IPS DF 6.9 (cell line): Measurements from ENCODE around the gene GOLGA8M.
"Not testable (repeated sequence)": the region's sequence is repeated elsewhere in the genome, so short reads cannot be mapped to it uniquely, and the experiment has no call there.

Experiments used
- DNase-seq: peaks from one replicate; pipeline ENCODE4 v3.0.0-alpha.2; 2013; ENCODE audit warnings: low read depth, low spot score
- H3K27ac ChIP-seq: one replicate; pipeline ENCODE4 v1.5.1; 2013; ENCODE audit warnings: low read length, control low read depth
- H3K27me3 ChIP-seq: 2 replicates; pipeline ENCODE4 v1.6.1; 2013; ENCODE audit warnings: mild to moderate bottlenecking, low read length; ENCODE audit not compliant: control insufficient read depth, insufficient read depth
- H3K36me3 ChIP-seq: 2 replicates; pipeline ENCODE4 v1.6.1; 2013; ENCODE audit warnings: low read length; ENCODE audit not compliant: control insufficient read depth, insufficient read depth
- H3K4me1 ChIP-seq: 2 replicates; pipeline ENCODE4 v1.6.1; 2013; ENCODE audit warnings: low read length; ENCODE audit not compliant: control insufficient read depth, insufficient read depth
- H3K4me3 ChIP-seq: 2 replicates; pipeline ENCODE4 v1.5.1; 2013; ENCODE audit warnings: mild to moderate bottlenecking, low read length
- H3K9me3 ChIP-seq: 2 replicates; pipeline ENCODE4 v1.6.1; 2013; ENCODE audit warnings: low read length, inconsistent platforms; ENCODE audit not compliant: control insufficient read depth, insufficient read depth
- WGBS: extraction: QIAGEN DNeasy Blood & Tissue Kit; methylation state at CpG from one replicate; pipeline ENCODE4 v1.1.7; 2013; ENCODE audit warnings: mixed read lengths, missing lambda C conversion rate; ENCODE audit not compliant: insufficient read length, insufficient coverage; 5-methylcytosine and 5-hydroxymethylcytosine counted together

Gene GOLGA8M

DNA sequence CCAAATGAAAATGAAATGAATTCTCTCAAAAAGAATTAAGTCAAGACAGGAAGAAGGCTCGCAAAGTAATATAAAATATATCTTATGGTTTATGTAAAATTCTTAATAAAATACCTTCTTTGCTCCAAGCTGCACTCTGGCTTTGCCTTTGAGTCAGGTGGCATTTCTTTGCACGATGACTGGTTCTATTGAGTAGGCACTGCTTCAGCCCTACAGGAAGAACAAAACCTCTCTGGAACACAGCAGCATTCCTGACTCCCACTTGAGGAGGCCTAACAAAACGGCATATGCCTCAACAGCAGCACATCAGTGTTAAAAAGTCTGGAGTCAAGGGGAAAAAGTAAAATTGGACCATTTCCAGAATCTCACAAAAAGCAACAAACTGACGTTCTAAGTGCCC is 7.4 kb upstream of the GOLGA8M start:
- not testable (repeated sequence) for H3K27ac ChIP-seq, H3K4me1 ChIP-seq, DNase-seq, H3K9me3 ChIP-seq, H3K27me3 ChIP-seq, H3K4me3 ChIP-seq, H3K36me3 ChIP-seq
- WGBS: no CpG with 5 or more reads among the region's 4 CpGs

DNA sequence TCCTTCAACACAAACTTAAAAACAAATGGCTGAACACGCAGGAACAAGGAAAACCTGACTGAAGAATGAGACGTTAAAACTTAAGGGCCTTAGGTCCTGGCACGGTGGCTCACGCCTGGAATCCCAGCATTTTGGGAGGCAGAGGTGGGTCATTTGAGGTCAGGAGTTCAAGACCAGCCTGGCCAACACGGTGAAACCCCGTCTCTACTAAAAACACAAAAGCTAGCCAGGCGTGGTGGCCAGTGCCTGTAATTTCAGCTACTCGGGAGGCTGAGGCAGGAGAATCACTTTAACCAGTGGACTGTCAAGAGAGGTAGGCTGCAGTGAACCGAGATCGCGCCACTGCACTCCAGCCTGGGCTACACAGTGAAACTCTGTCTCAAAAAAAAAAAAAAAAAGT is 6.4 kb upstream of the GOLGA8M start:
- not testable (repeated sequence) for H3K36me3 ChIP-seq, H3K4me3 ChIP-seq, H3K27ac ChIP-seq, H3K4me1 ChIP-seq, H3K27me3 ChIP-seq, H3K9me3 ChIP-seq, DNase-seq
- no CpG with 5 or more reads among the region's 11 CpGs for WGBS

DNA sequence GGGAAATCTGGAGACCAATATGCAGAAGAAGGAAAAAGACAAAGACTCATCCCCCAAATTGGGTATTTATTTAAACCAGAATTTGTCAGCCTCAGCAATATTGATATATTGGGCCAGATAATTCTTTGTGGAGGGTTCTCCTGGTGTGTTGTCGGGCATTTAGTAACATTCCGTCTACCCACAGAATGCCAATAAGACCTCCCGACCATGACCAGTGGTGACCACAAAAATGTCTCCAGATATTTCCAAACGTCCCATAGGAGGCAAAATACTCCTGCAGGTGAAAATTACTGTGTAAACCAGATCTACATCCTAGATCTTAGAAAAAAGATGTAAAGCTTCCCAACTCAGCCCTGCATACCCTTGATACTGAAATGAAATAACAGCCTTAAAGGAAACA is 2.0 kb upstream of the GOLGA8M start:
- no CpG with 5 or more reads among the region's 4 CpGs for WGBS
- not testable (repeated sequence) for H3K9me3 ChIP-seq, H3K27me3 ChIP-seq, DNase-seq, H3K27ac ChIP-seq, H3K4me3 ChIP-seq, H3K4me1 ChIP-seq, H3K36me3 ChIP-seq

DNA sequence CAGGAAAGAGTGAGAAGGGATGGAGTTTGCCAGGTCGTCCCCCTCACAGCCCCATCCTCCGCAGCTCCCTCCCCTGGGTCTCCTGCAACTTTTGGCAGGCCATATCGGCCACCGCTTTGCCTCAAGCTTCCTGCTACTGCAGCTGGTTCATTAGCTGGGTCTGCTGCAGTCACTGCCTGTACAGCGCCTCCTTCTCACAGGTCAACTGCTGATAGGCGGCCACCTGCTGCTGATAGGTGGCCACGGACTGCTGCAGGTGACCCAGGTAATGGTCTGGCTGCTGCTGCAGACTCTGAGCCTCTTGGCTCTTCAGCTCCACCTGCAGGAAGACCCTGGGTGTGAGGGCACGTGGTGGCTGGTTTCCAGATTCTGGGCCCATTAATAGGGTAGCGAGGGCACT is 8.3 kb downstream of the GOLGA8M start:
- not testable (repeated sequence) for H3K9me3 ChIP-seq, H3K27me3 ChIP-seq, H3K36me3 ChIP-seq, H3K27ac ChIP-seq, H3K4me3 ChIP-seq, H3K4me1 ChIP-seq, DNase-seq
- no CpG with 5 or more reads among the region's 9 CpGs for whole genome bisulfite sequencing

DNA sequence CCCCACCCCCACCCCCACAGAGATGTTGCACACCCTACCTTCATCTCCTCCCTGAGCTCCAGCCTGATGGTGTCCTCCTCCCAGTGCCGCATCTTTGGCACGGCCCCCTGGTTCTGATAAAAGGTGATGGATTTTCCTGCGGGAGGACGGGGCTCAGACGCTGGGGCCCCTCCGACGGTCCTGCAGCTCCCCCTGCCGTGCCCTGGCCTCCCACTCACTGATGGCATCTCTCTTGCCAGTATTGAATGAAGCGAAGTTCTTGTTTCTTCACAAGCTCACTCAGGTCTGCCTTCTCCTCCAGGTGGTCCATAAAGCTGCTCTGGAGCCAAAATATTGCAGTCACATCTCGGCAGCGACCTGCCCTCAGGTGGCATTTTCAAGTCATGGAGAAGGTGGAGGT is 9.8 kb downstream of the GOLGA8M start:
- not testable (repeated sequence) for H3K9me3 ChIP-seq, H3K4me1 ChIP-seq, H3K27ac ChIP-seq, H3K36me3 ChIP-seq, H3K4me3 ChIP-seq, DNase-seq, H3K27me3 ChIP-seq
- no CpG with 5 or more reads among the region's 11 CpGs for WGBS

DNA sequence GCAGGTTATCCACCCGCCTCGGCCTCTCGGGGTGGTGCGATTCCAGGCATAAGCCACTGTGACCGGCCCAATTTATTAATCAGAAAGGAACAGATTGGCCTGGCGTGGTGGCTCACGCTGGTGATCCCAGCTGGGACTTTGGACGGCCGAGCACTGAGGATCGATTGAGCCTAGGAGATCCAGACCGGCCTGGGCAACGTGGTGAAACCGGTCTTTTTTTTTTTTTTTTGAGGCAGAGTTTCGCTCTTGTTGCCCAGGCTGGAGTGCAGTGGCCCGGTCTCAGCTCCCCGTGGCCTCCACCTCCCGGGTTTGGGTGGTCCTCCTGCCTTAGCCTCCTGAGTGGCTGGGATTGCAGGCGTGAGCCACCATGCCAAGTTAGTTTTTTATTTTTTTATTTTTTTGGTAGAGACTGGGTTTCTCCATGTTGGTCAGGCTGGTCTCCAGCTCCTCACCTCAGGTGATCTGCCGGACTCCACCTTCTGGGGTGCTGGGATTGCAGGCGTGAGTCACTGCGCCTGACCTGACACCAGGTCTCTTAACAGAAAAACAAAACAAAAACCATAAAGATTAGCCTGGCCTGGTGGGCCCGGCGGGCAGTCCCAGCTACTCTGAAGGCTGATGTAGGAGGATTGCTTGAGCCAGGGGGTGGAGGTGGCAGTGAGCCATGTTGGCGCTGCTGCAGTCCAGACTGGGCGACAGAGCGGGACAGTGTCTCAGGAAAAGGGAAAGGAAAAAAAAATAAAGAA is 18.0 kb downstream of the GOLGA8M start:
- WGBS: no CpG with 5 or more reads among the region's 26 CpGs
- DNase-seq: not testable (repeated sequence)

DNA sequence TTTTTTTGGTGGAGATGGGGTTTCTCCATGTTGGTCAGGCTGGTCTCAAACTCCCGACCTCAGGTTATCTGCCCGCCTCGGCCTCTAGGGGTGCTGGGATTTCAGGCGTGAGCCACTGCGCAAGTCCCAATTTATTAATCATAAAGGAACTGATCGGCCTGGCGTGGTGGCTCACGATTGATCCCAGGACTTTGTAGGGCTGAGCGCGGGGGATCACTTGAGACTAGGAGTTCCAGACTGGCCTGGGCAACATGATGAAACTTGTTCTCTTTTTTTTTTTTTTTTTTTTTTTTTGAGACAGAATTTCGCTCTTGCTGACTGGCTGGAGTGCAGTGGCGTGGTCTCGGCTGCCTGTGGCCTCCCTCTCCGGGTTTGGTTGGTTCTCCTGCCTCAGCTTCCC is 19.2 kb downstream of the GOLGA8M start:
- not testable (repeated sequence) for H3K27ac ChIP-seq, H3K4me1 ChIP-seq, H3K9me3 ChIP-seq, H3K4me3 ChIP-seq, H3K36me3 ChIP-seq, DNase-seq, H3K27me3 ChIP-seq
- no CpG with 5 or more reads among the region's 14 CpGs for WGBS

More for the DNA sequence above, 18.0 kb downstream of the GOLGA8M start:
- H3K27ac ChIP-seq, H3K4me3 ChIP-seq, H3K36me3 ChIP-seq, H3K4me1 ChIP-seq, H3K27me3 ChIP-seq, H3K9me3 ChIP-seq: not testable (repeated sequence)

DNA sequence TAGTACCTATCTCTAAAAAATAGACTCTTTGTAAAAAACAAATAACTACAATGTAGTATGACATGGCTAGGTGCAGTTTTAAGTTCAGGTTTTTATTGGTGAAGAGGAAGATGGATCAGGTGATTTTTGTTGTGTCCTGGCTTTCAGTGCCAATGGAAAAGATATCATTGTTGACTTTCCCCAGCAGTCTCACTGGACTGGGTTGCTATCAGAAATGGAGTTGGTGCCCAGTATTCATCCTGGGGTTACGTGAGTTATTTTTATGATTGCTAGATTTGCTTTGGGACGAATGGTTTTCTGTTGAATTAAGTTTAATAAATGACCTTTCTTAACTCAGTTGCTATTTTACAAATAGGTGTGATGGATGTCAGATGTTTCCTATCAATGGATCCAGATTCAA is 38.7 kb downstream of the GOLGA8M start:
- not testable (repeated sequence) for H3K4me1 ChIP-seq, H3K27ac ChIP-seq, H3K27me3 ChIP-seq, DNase-seq, H3K9me3 ChIP-seq, H3K36me3 ChIP-seq, H3K4me3 ChIP-seq
- WGBS: no CpG with 5 or more reads among the region's 2 CpGs

DNA sequence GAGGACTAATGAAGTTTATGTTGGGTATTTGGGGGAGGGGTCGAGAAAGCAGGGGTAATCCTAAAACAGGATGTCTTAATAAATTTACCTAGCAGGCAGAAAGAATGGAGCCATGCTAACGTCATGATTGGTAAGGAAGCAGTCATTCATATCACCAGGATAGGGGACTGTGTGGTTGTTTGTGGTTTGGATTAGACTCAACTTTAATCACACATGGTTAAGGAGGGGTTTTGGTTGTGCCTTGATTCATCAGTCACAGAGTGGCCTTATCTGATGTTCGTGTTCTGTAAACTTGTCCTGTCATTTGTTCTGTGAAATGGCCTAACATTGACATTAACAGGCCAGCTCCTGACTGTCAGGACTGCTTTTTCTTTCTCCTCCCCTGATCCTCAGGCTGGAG is 40.1 kb downstream of the GOLGA8M start:
- not testable (repeated sequence) for H3K9me3 ChIP-seq, H3K27ac ChIP-seq, H3K36me3 ChIP-seq, H3K4me3 ChIP-seq, H3K4me1 ChIP-seq, H3K27me3 ChIP-seq, DNase-seq
- no CpG with 5 or more reads among the region's 3 CpGs for WGBS

DNA sequence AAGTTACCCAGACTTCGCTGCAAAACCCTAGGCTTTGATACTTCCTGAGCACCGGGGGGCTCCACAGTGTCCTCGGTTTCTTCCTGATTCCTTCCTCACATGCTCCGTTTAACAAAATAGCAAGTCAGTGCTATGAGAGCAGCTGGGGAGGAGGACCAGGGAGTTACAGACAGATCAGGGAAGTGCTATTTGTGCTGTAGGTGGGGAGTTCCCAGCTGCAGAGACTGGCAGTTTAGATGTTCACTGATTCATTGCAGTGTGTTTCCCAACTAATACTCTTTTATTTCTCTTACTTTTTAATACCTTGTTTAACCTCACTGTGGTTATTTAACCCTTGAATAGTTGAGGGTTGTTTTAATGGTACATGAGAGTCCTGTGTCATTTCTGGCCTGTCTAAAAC is 45.8 kb downstream of the GOLGA8M start:
- H3K9me3 ChIP-seq, H3K4me3 ChIP-seq, H3K27me3 ChIP-seq, H3K4me1 ChIP-seq, H3K36me3 ChIP-seq, DNase-seq, H3K27ac ChIP-seq: not testable (repeated sequence)
- no CpG with 5 or more reads among the region's 4 CpGs for WGBS

DNA sequence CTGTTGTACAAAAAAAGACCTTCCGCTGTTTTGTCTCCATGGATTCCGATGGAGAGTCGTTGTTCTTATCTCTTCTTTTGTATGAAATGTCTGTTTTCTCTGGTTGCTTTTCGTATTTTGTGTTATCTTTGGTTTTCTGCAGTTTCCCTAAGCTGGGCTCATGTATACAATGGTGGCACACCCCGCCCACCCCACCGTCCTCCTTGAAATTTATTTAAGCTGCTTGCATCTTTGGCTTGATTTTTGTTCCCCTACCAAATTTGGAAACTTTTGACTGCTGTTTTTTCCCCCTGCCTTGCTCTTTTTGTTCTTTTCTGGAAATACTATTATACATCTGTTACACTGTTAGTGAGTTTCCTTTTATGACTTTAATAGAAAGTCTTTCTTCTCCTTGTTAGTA is 47.6 kb downstream of the GOLGA8M start:
- not testable (repeated sequence) for H3K4me3 ChIP-seq, H3K4me1 ChIP-seq
- WGBS: no CpG with 5 or more reads among the region's 6 CpGs

More for the DNA sequence above, 47.6 kb downstream of the GOLGA8M start:
- not testable (repeated sequence) for H3K36me3 ChIP-seq, H3K9me3 ChIP-seq, DNase-seq, H3K27ac ChIP-seq, H3K27me3 ChIP-seq
